SK-N-SH (cell line): Measurements from ENCODE around the gene TUBGCP2. TPM values are rescaled to one million over a fixed set of nuclear protein-coding genes. Genes with fewer than 3 reads are reported as not detected.

Experiments used
- CTCF ChIA-PET: fragments of 300-600, 350-600 bp; formaldehyde crosslinking; extraction: SDS; loops from one replicate; lab custom pipeline; 2021; lab: Yijun Ruan, JAX
- POLR2A ChIA-PET: fragments of 350-600 bp; sonication (Branson Sonifier 250); formaldehyde crosslinking; extraction: SDS; loops from one replicate; lab custom pipeline; 2020; ENCODE audit warnings: antibody characterized with exemption, inconsistent platforms; lab: Yijun Ruan, JAX
- DNase-seq: peaks from one replicate; pipeline ENCODE4 v3.0.0; 2012
- H2AFZ ChIP-seq: fragments of 200-600 bp; sonication (generic); 2 replicates; pipeline ENCODE4 v1.8.1; 2016; ENCODE audit warnings: antibody characterized with exemption, mild to moderate bottlenecking, low read depth
- H3F3A ChIP-seq: fragments of 200-600 bp; sonication (generic); replicated peaks from 2 replicates; pipeline ENCODE3; 2016; ENCODE audit warnings: antibody characterized with exemption, mild to moderate bottlenecking; ENCODE audit not compliant: insufficient read depth
- H3K27ac ChIP-seq, 2 experiments: fragments of 200-500 bp in 1 of 2; fragments of 200-600 bp in 1 of 2; sonication (Bioruptor generic) in 1 of 2; sonication (generic), shearing (Covaris generic) in 1 of 2; 2 replicates each; pipeline versions ENCODE4 v1.5.1 to v1.6.1; 2014 to 2016; ENCODE audit warnings: low read depth in 2 of 2, inconsistent platforms in 1 of 2, low read length in 1 of 2, mild to moderate bottlenecking in 1 of 2, mixed read lengths in 1 of 2
- H3K27me3 ChIP-seq: fragments of 200-600 bp; sonication (generic), shearing (Covaris generic); 2 replicates; pipeline ENCODE4 v1.6.1; 2016; ENCODE audit warnings: mixed run types; ENCODE audit not compliant: insufficient read depth
- H3K36me3 ChIP-seq, 2 experiments: fragments of 200-500 bp in 1 of 2; fragments of 200-600 bp in 1 of 2; sonication (Bioruptor generic) in 1 of 2; sonication (generic) in 1 of 2; replicated peaks in 1 of 2; 2 replicates each; pipeline versions ENCODE3 to v1.5.1; 2014 to 2016; ENCODE audit warnings: low read length in 1 of 2, mild to moderate bottlenecking in 1 of 2; ENCODE audit not compliant: insufficient read depth in 2 of 2, control insufficient read depth in 1 of 2
- H3K4me1 ChIP-seq, 2 experiments: fragments of 200-500 bp in 1 of 2; fragments of 200-600 bp in 1 of 2; sonication (Bioruptor generic) in 1 of 2; sonication (generic), shearing (Covaris generic) in 1 of 2; 2 replicates each; pipeline versions ENCODE4 v1.5.1 to v1.6.1; 2014 to 2016; ENCODE audit warnings: low read depth in 1 of 2, low read length in 1 of 2, mixed run types in 1 of 2; ENCODE audit not compliant: insufficient read depth in 2 of 2, control insufficient read depth in 1 of 2
- H3K4me2 ChIP-seq: fragments of 200-600 bp; sonication (generic), shearing (Covaris generic); 2 replicates; pipeline ENCODE4 v1.6.1; 2017; ENCODE audit warnings: mixed run types
- H3K4me3 ChIP-seq, 2 experiments: fragments of 200-500 bp in 1 of 2; fragments of 200-600 bp in 1 of 2; sonication (Bioruptor generic) in 1 of 2; sonication (generic), shearing (Covaris generic) in 1 of 2; 2 replicates each; pipeline versions ENCODE4 v1.5.1 to v1.8.1; 2014 to 2016; ENCODE audit warnings: low read depth in 2 of 2, inconsistent platforms in 1 of 2, low read length in 1 of 2, mild to moderate bottlenecking in 1 of 2, mixed read lengths in 1 of 2, moderate library complexity in 1 of 2
- H3K79me2 ChIP-seq: fragments of 200-600 bp; sonication (generic); 2 replicates; pipeline ENCODE4 v1.8.1; 2017; ENCODE audit warnings: mild to moderate bottlenecking; ENCODE audit not compliant: insufficient read depth
- H3K9ac ChIP-seq: fragments of 200-600 bp; sonication (generic); 2 replicates; pipeline ENCODE4 v1.6.1; 2017; ENCODE audit warnings: mixed run types
- H3K9me2 ChIP-seq: fragments of 200-600 bp; sonication (generic); 2 replicates; pipeline ENCODE4 v1.6.1; 2017; ENCODE audit warnings: mixed run types
- H3K9me3 ChIP-seq: fragments of 200-600 bp; sonication (generic); 2 replicates; pipeline ENCODE4 v1.6.1; 2017; ENCODE audit warnings: mixed run types, mild to moderate bottlenecking, moderate library complexity
- H4K20me1 ChIP-seq: fragments of 200-600 bp; sonication (generic); 2 replicates; pipeline ENCODE4 v1.6.1; 2017; ENCODE audit warnings: mild to moderate bottlenecking, mixed run types; ENCODE audit not compliant: insufficient read depth
- CHD2 ChIP-seq: fragments of 150-350 bp; IDR thresholded peaks from 2 replicates; pipeline ENCODE4 v1.6.1; 2018; ENCODE audit warnings: low read length; ENCODE audit not compliant: partially characterized antibody
- CTCF ChIP-seq: fragments of 200-600 bp; sonication (generic); IDR thresholded peaks from 2 replicates; pipeline ENCODE4 v1.6.1; 2017; ENCODE audit warnings: antibody characterized with exemption, mild to moderate bottlenecking, moderate library complexity
- ELF1 ChIP-seq: IDR thresholded peaks from 2 replicates; pipeline ENCODE4 v1.4.0; 2012
- GABPA ChIP-seq: IDR thresholded peaks from 2 replicates; pipeline ENCODE4 v1.4.0; 2012; ENCODE audit warnings: low read depth, mild to moderate bottlenecking
- GATA2 ChIP-seq: sonication (generic); formaldehyde crosslinking; IDR thresholded peaks from 2 replicates; pipeline ENCODE4 v1.5.0; 2020; ENCODE audit warnings: mild to moderate bottlenecking, missing genetic modification reagents
- IRF3 ChIP-seq: fragments of 150-350 bp; IDR thresholded peaks from 2 replicates; pipeline ENCODE4 v1.6.1; 2016; ENCODE audit warnings: mild to moderate bottlenecking, low read depth, low read length
- MAX ChIP-seq: IDR thresholded peaks from 2 replicates; pipeline ENCODE4 v1.4.0; 2012; ENCODE audit warnings: low read depth
- MXI1 ChIP-seq: IDR thresholded peaks from 2 replicates; pipeline ENCODE4 v1.6.1; 2012; ENCODE audit warnings: mild to moderate bottlenecking, low read depth, low read length, improper control_type of control experiment
- RFX5 ChIP-seq: IDR thresholded peaks from 2 replicates; pipeline ENCODE4 v1.6.1; 2012; ENCODE audit warnings: mild to moderate bottlenecking, improper control_type of control experiment, low read length
- SIN3A ChIP-seq: IDR thresholded peaks from 2 replicates; pipeline ENCODE4 v1.6.1; 2012; ENCODE audit warnings: low read depth, mild to moderate bottlenecking, low read length, moderate library complexity, borderline replicate concordance
- TAF1 ChIP-seq: IDR thresholded peaks from 2 replicates; pipeline ENCODE4 v1.6.1; 2012; ENCODE audit warnings: low read depth, mild to moderate bottlenecking, low read length, moderate library complexity, borderline replicate concordance
- TCF12 ChIP-seq: IDR thresholded peaks from 2 replicates; pipeline ENCODE4 v1.4.0; 2012
- USF1 ChIP-seq: IDR thresholded peaks from 2 replicates; pipeline ENCODE4 v1.4.0; 2012; ENCODE audit warnings: low read depth, borderline replicate concordance
- USF2 ChIP-seq: fragments of 150-350 bp; IDR thresholded peaks from 2 replicates; pipeline ENCODE4 v1.6.1; 2017; ENCODE audit warnings: antibody characterized with exemption, low read length, low read depth, borderline replicate concordance
- ZBTB33 ChIP-seq: IDR thresholded peaks from 2 replicates; pipeline ENCODE4 v1.4.0; 2012; ENCODE audit warnings: low read depth, borderline replicate concordance
- WGBS: methylation state at CpG from one replicate; pipeline ENCODE4 v1.1.6; 2017; ENCODE audit warnings: low lambda C conversion rate; 5-methylcytosine and 5-hydroxymethylcytosine counted together
- polyA plus RNA-seq, 3 experiments: library from polyadenylated mRNA; depleted of rRNA; stranded (reverse); fragments of >200 nt; gene quantifications; 2 replicates each; pipeline ENCODE4 v1.2.3, GENCODE V29; 2012

The TUBGCP2 gene
- polyA plus RNA-seq, 1 of the 3 experiments (the other 2 are of a cell fraction): 49.1 TPM

GRCh38 chr10:133270773-133271297, 37.8 kb downstream of the TUBGCP2 start:
- TF ChIP-seq ZBTB33 (no peak), GABPA (no peak), TAF1 (no peak), CHD2 (no peak), RFX5 (no peak), TCF12 (no peak), MAX (no peak), ELF1 (no peak), USF1 (no peak)
- TF ChIP-seq, all 33 proteins: peak for 0
- no peaks in the 10 kb centered on the region for H3K79me2 ChIP-seq
- no peak overlapping the region for H2AFZ ChIP-seq
- H3K4me1 ChIP-seq: no peaks in the 10 kb centered on the region
- H4K20me1 ChIP-seq: no peaks in the 10 kb centered on the region; the same call in 1 of the 2 replicates
- H3K36me3 ChIP-seq: no peaks in the 10 kb centered on the region
- WGBS: no CpG with 5 or more reads among the region's 19 CpGs
- H3K27ac ChIP-seq: no peak overlapping the region
- no peak for DNase-seq
- no peak overlapping the region for H3K4me3 ChIP-seq
- no peak overlapping the region for H3K4me2 ChIP-seq
- H3K9me2 ChIP-seq: no peaks in the 10 kb centered on the region
- ChIA-PET POLR2A (no interaction called here), CTCF (interaction anchor here (1.4 kb wide), 2 partner anchors 127 to 366 kb away, joined by 3 to 4 read pairs; no protein-coding TSS in a partner anchor)
- H3K9ac ChIP-seq: no peak overlapping the region
- no peaks in the 10 kb centered on the region for H3K9me3 ChIP-seq
- H3F3A ChIP-seq: no peaks in the 10 kb centered on the region
- H3K27me3 ChIP-seq: no peaks in the 10 kb centered on the region

- ChIA-PET POLR2A (no interaction called here), CTCF (interaction anchor here (1.4 kb wide), 2 partner anchors 127 to 366 kb away, joined by 3 to 4 read pairs; no protein-coding TSS in a partner anchor)
- DNase-seq: no peak
- Histone ChIP-seq H2AFZ (no peak overlapping the region), H3K9me3 (no peaks in the 10 kb centered on the region), H3F3A (no peaks in the 10 kb centered on the region), H3K79me2 (no peaks in the 10 kb centered on the region), H3K4me1 (no peaks in the 10 kb centered on the region), H3K9ac (no peak overlapping the region), H3K9me2 (no peaks in the 10 kb centered on the region), H3K4me3 (no peak overlapping the region), H3K27me3 (no peaks in the 10 kb centered on the region), H3K27ac (no peak overlapping the region), H4K20me1 (no peaks in the 10 kb centered on the region; the same call in 1 of the 2 replicates), H3K36me3 (no peaks in the 10 kb centered on the region), H3K4me2 (no peak overlapping the region)
- 77% methylated on average over 10 of the region's 20 CpGs for WGBS
- no peak for TF ChIP-seq ZBTB33
- TF ChIP-seq MXI1: no peak
- TF ChIP-seq USF1: no peak
- TF ChIP-seq GATA2 (CRISPR knock-in tag): no peak
- TF ChIP-seq USF2: no peak
- no peak for TF ChIP-seq IRF3
- no peak for TF ChIP-seq SIN3A
- TF ChIP-seq CTCF: no peak
- TF ChIP-seq RFX5: no peak
- TF ChIP-seq TCF12: no peak
Measured at GRCh38 chr10:133270204-133270603, 38.5 kb downstream of the TUBGCP2 start.
